ENCODE measurements around the gene HIPK2. TPM values are rescaled to one million over a fixed set of nuclear protein-coding genes. Genes with fewer than 3 reads are reported as not detected.

The HIPK2 gene
- total and polyA plus RNA-seq, 2 of the 4 experiments (the other 2 are of a cell fraction): 22.0 to 27.1 TPM

- peaks cover 20% of the 10 kb centered on the region for H3K36me3 ChIP-seq (ENCODE audit: control insufficient read depth, insufficient read depth, low read length)
- no peak overlapping the region for H4K5ac ChIP-seq (ENCODE audit: low read depth, low read length)
- intact Hi-C loops (cut with micrococcal nuclease): no loop called here
- TF ChIP-seq RCOR1 (IDR thresholded peaks at IDR 0.05; ENCODE audit: insufficient replicate concordance, low read length) (peak; percentile 73), RAD21 (IDR thresholded peaks at IDR 0.05; ENCODE audit: low read length) (peak; percentile 23), MXI1 (IDR thresholded peaks at IDR 0.05; ENCODE audit: borderline replicate concordance, low read depth, low read length) (no peak), FOS (IDR thresholded peaks at IDR 0.05; ENCODE audit: low read depth, low read length) (peak; percentile 42; the same call in 1 of the 2 replicates), BHLHE40 (IDR thresholded peaks at IDR 0.05; ENCODE audit: low read depth, low read length) (no peak), NFE2L2 (IDR thresholded peaks at IDR 0.05; ENCODE audit: low read depth, low read length) (no peak), CEBPB (IDR thresholded peaks at IDR 0.05; ENCODE audit: low read depth, low read length) (peak; percentile 37; the same call in 1 of the 2 replicates)
- no peak overlapping the region for H4K91ac ChIP-seq (ENCODE audit: insufficient read depth, low read depth, low read length)
- no peak overlapping the region for H2AFZ ChIP-seq (replicated peaks; ENCODE audit: low read length, poor library complexity)
- peaks cover 36% of the 10 kb centered on the region for H3K9me1 ChIP-seq (ENCODE audit: insufficient read depth, low read length)
- H3K9me3 ChIP-seq (ENCODE audit: control insufficient read depth, insufficient read depth, low read length): peaks cover 2% of the 10 kb centered on the region; the same call in 1 of the 2 replicates
- no CpG with 5 or more reads among the region's 6 CpGs for WGBS, 2 experiments (ENCODE audit: extremely low coverage in 2 of 2, insufficient read length in 1 of 2)
- no peak overlapping the region for H4K8ac ChIP-seq (ENCODE audit: low read depth in 2 of 2, low read length in 2 of 2)
- peak overlapping the region; percentile 43 for H2BK5ac ChIP-seq (ENCODE audit: low read depth, low read length, poor library complexity, severe bottlenecking)
- no peak overlapping the region for H3K14ac ChIP-seq (replicated peaks; ENCODE audit: low read depth, low read length)
- H2AK9ac ChIP-seq (replicated peaks; ENCODE audit: low read depth, low read length, poor library complexity): no peak overlapping the region
- H3K18ac ChIP-seq (ENCODE audit: low read depth, low read length): no peak overlapping the region
- peaks cover 32 to 79% of the 10 kb centered on the region in 2 experiments for H3K79me1 ChIP-seq (ENCODE audit: low read depth in 1 of 2, low read length in 2 of 2)
- ATAC-seq (ENCODE audit: low read depth) (peak; percentile 56), DNase-seq (peak; percentile 90)
- H2BK120ac ChIP-seq (ENCODE audit: low read depth, low read length): no peak overlapping the region
- in situ Hi-C loops (cut with MboI; ENCODE audit: low sequenced_read_pairs): no loop called here
- H2BK20ac ChIP-seq (ENCODE audit: low read depth, low read length): no peak overlapping the region
- H3K27ac ChIP-seq (ENCODE audit: insufficient read depth, low read length): peak overlapping the region; percentile 14; the same call in 1 of the 2 replicates
- H4K20me1 ChIP-seq (ENCODE audit: insufficient read depth, low read length): peaks cover 84% of the 10 kb centered on the region
- no peaks in the 10 kb centered on the region for H3K27me3 ChIP-seq (ENCODE audit: control insufficient read depth, insufficient read depth, low read length)
- no peak overlapping the region for H3K9ac ChIP-seq (ENCODE audit: low read depth, low read length)
- no peak overlapping the region for H2BK15ac ChIP-seq (ENCODE audit: low read depth, low read length)
- no peak overlapping the region for H3K23ac ChIP-seq (ENCODE audit: low read depth, low read length)
- ChIA-PET CTCF (interaction anchor here (1.2 to 1.3 kb wide), 3 partner anchors 20 to 106 kb away, joined by 3 to 6 read pairs (median 3); no protein-coding TSS in a partner anchor), POLR2A (ENCODE audit: unreplicated experiment) (interaction anchor here (0.7 kb wide), 1 partner anchor 44 kb away, joined by 4 read pairs; no protein-coding TSS in a partner anchor)
- H3K4me1 ChIP-seq (ENCODE audit: control insufficient read depth, insufficient read depth, low read length): peaks cover 43% of the 10 kb centered on the region
- dilution Hi-C loops (cut with HindIII; ENCODE audit: low sequenced_read_pairs, unreplicated experiment): no loop called here
- peak overlapping the region; percentile 28; the same call in 1 of the 2 replicates for H3K4me2 ChIP-seq (ENCODE audit: low read depth, low read length)
- H3K56ac ChIP-seq (ENCODE audit: extremely low read depth, insufficient read depth, low read length): no peak overlapping the region
- H2AK5ac ChIP-seq (ENCODE audit: low read depth, low read length): 0 out of 2 replicates have a peak overlapping the region, but pooled peaks have one; percentile 16
- no TSS peak for BruUV-seq (replicated peaks)
- H3K4me3 ChIP-seq (ENCODE audit: insufficient read depth, low read depth, low read length): no peak overlapping the region
- peak overlapping the region; percentile 62; the same call in 1 of the 2 replicates for H3K4ac ChIP-seq (ENCODE audit: low read depth, low read length)
Observed at GRCh38 chr7:139725077-139725476, 52.7 kb downstream of the HIPK2 start.

Measured in IMR-90 (cell line).